NCI-H82 treated with DMSO at 0.1 percent for 48 hours (cell line): ENCODE data around the gene SNAPC4.

Source experiments
- DNase-seq: peaks from one replicate; lab custom pipeline; 2025; ENCODE audit not compliant: unreplicated experiment; lab: John Stamatoyannopoulos, UW

The SNAPC4 gene

GRCh38 chr9:136400038-136400834 is at the start of gene SNAPC4:
TSS of gene SNAPC4 (minus strand) at chr9:136400170. CDS start at chr9:136398428, 1,742 bp downstream.
- peak; percentile 52 for DNase-seq

- DNase-seq = no peak
Observed at GRCh38 chr9:136448655-136449054, 48.7 kb upstream of the SNAPC4 start.

- no peak for DNase-seq
Observed at GRCh38 chr9:136447173-136447778, 47.3 kb upstream of the SNAPC4 start.

- no peak for DNase-seq
Observed at GRCh38 chr9:136445799-136446198, 45.8 kb upstream of the SNAPC4 start.

- no peak for DNase-seq
Observed at GRCh38 chr9:136444102-136444501, 44.1 kb upstream of the SNAPC4 start.

- DNase-seq = no peak
Observed at GRCh38 chr9:136443687-136444086, 43.7 kb upstream of the SNAPC4 start.

GRCh38 chr9:136443087-136443486 is 43.1 kb upstream of the SNAPC4 start:
- no peak for DNase-seq

GRCh38 chr9:136442265-136442664 is 42.3 kb upstream of the SNAPC4 start:
- DNase-seq = no peak

- no peak for DNase-seq
Observed at GRCh38 chr9:136441681-136442245, 41.8 kb upstream of the SNAPC4 start.

- no peak for DNase-seq
Observed at GRCh38 chr9:136441191-136441680, 41.3 kb upstream of the SNAPC4 start.

- no peak for DNase-seq
Observed at GRCh38 chr9:136439481-136440408, 39.8 kb upstream of the SNAPC4 start, which contains the start of gene INPP5E. TSS of gene INPP5E (minus strand) at chr9:136439845. CDS start at chr9:136439419, 426 bp downstream.

GRCh38 chr9:136438548-136439480 is 38.8 kb upstream of the SNAPC4 start:
- DNase-seq = no peak

GRCh38 chr9:136437839-136438547 is 38.0 kb upstream of the SNAPC4 start:
- no peak for DNase-seq

- no peak for DNase-seq
Observed at GRCh38 chr9:136437430-136437829, 37.5 kb upstream of the SNAPC4 start.

GRCh38 chr9:136436055-136436634 is 36.2 kb upstream of the SNAPC4 start:
- DNase-seq = no peak

GRCh38 chr9:136434580-136435169 is 34.7 kb upstream of the SNAPC4 start:
- no peak for DNase-seq

GRCh38 chr9:136433849-136434579 is 34.0 kb upstream of the SNAPC4 start:
- no peak for DNase-seq
